NB4 (cell line): Measurements from ENCODE around the gene TRPC4AP.
A peak's percentile ranks its signal among the peaks of the same experiment; 100 is the strongest.
"Not testable (repeated sequence)": the region's sequence is repeated elsewhere in the genome, so short reads cannot be mapped to it uniquely, and the experiment has no call there.

Source experiments
- DNase-seq: peaks from one replicate; pipeline ENCODE4 v3.0.0; 2010; ENCODE audit warnings: low read depth
- H3K4me3 ChIP-seq: one replicate; pipeline ENCODE4 v1.5.1; 2011; ENCODE audit warnings: mild to moderate bottlenecking, low read depth, low read length, moderate library complexity
- MYC ChIP-seq: IDR thresholded peaks from 2 replicates; pipeline ENCODE4 v1.6.1; 2011; ENCODE audit warnings: low read depth, low read length
- POLR2A ChIP-seq: IDR thresholded peaks from 2 replicates; pipeline ENCODE4 v1.6.1; 2011; ENCODE audit warnings: mild to moderate bottlenecking; ENCODE audit not compliant: insufficient read length; ENCODE audit errors: extremely low read depth
- TF ChIP-seq, protein P1 (sequence below): IDR thresholded peaks from one replicate; pipeline ENCODE4 v1.5.1; 2012; ENCODE audit warnings: low read depth, low read length
- TF ChIP-seq, protein P2 (sequence below): IDR thresholded peaks from 2 replicates; pipeline ENCODE4 v1.6.1; 2011; ENCODE audit warnings: low read depth, low read length

TRPC4AP gene

DNA sequence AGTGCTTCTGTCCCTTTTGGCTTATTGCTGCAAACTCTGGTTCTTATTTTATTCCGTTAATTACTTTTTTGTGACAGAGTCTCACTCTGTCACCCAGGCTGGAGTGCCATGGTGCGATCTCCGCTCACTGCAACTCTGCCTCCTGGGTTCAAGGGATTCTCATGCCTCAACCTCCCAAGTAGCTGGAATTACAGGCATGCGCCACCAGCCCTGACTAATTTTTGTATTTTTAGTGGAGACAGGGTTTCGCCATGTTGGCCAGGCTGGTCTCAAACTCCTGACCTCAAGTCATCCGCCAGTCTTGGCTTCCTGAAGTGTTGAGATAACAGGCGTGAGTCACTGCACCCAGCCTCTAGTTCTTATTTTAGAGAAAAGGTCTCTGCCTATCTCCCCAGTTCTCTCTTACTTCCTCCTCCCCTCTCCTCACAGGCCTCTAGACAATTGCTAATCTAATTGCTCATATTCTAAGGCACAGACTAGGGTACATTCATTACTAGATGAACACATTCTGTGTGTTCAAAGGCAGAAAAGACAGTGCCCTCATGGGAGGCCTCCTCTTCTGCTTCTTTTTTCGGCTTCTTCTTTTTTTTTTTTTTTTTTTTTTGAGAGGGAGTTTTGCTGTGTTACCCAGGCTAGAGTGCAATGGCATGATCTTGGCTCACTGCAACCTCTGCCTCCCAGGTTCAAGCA, 27.6 kb upstream of the TRPC4AP start:
- H3K4me3 ChIP-seq = no peak overlapping the region
- DNase-seq = peak; percentile 94
- peak; percentile 16; the same call in 1 of the 2 replicates for TF ChIP-seq MYC
- no peak for TF ChIP-seq POLR2A

DNA sequence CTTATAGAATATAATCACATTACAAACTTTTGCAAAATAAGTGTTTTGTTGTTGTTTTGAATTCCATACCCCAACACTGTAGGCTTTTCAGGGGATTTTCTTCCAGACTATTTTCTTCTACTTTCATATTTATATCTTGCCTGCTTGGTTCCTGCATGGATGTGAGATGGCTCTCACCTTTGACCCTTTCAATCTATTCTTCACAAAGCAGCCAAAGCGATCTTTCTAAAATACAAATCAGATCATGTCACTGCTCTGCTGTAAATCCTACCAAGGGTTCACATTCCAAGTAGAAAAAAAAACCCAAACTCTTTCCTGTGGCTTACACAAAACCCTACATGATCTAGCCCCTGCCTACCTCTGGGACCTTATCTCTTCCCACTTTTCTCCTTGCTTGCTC, 25.0 kb upstream of the TRPC4AP start:
- TF ChIP-seq, protein P1, sequence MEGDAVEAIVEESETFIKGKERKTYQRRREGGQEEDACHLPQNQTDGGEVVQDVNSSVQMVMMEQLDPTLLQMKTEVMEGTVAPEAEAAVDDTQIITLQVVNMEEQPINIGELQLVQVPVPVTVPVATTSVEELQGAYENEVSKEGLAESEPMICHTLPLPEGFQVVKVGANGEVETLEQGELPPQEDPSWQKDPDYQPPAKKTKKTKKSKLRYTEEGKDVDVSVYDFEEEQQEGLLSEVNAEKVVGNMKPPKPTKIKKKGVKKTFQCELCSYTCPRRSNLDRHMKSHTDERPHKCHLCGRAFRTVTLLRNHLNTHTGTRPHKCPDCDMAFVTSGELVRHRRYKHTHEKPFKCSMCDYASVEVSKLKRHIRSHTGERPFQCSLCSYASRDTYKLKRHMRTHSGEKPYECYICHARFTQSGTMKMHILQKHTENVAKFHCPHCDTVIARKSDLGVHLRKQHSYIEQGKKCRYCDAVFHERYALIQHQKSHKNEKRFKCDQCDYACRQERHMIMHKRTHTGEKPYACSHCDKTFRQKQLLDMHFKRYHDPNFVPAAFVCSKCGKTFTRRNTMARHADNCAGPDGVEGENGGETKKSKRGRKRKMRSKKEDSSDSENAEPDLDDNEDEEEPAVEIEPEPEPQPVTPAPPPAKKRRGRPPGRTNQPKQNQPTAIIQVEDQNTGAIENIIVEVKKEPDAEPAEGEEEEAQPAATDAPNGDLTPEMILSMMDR = no peak
- TF ChIP-seq MYC (no peak), POLR2A (no peak)
- TF ChIP-seq, protein P2, sequence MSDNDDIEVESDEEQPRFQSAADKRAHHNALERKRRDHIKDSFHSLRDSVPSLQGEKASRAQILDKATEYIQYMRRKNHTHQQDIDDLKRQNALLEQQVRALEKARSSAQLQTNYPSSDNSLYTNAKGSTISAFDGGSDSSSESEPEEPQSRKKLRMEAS = no peak
- no peak overlapping the region for H3K4me3 ChIP-seq
- DNase-seq = no peak

DNA sequence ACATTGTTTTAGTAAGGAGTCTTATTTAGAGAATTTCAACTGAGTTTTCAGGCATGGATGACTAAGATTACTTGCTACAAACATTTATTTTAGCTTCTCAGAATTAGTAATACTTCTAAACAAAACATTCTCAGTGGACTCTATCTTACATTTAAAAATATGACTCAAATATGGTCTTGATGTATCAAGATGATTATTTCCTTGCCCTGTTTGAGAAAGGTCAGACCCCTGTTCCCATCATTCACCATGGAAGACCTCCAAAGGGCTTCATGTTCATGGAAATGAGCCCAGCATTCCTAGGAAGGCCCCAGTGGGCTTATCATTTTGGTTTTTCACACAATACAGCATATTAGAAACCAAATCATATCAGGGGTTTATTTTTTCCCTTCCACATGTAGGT, 24.6 kb upstream of the TRPC4AP start:
- no peak for DNase-seq
- no peak for TF ChIP-seq POLR2A
- TF ChIP-seq MYC = no peak
- TF ChIP-seq, protein P1 = no peak
- TF ChIP-seq, protein P2 = no peak
- no peak overlapping the region for H3K4me3 ChIP-seq

DNA sequence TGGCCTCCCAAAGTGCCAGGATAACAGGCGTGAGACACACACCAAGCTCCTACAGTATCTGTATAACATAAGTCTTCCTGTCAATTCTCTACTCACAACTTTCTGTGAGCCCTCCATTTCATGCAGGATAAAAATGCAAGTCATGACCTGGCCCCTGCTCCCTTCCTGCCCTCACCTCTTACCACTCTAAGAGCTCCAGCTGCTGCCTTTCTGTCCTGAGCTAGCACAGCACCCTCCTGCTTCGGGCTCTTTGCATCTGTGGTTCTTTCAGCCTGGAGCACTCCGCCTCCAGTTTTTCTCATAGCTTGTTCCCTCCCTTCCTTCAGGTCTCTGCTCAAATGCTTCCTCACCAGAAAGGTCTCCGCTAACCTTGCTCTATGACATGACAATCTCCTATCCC, 23.7 kb upstream of the TRPC4AP start:
- no peak overlapping the region for H3K4me3 ChIP-seq
- TF ChIP-seq, protein P2 = no peak
- TF ChIP-seq POLR2A = no peak
- no peak for TF ChIP-seq MYC
- TF ChIP-seq, protein P1 = no peak
- DNase-seq = no peak

DNA sequence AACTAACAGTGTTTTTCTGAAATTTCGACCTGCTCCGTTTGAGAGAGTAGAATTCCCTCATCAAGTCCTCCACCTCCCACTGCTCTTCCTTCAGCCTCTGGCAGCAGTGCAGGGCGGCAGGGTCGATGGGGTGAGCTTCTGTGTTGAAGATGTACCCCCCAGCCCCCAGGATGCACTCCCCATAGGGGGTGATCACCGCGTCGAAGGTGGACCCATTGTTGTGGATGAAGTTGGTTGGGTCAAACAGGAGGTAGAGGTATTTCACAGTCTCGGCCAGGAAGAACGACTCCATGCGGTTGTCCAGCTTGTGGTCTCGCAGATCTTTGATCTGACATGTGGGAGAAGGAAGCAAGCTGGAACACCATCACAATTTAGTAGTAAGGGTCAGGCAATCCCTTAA, 23.0 kb upstream of the TRPC4AP start:
- no peak for TF ChIP-seq MYC
- TF ChIP-seq, protein P2 = no peak
- TF ChIP-seq, protein P1 = no peak
- no peak for TF ChIP-seq POLR2A
- no peak overlapping the region for H3K4me3 ChIP-seq
- DNase-seq = no peak

DNA sequence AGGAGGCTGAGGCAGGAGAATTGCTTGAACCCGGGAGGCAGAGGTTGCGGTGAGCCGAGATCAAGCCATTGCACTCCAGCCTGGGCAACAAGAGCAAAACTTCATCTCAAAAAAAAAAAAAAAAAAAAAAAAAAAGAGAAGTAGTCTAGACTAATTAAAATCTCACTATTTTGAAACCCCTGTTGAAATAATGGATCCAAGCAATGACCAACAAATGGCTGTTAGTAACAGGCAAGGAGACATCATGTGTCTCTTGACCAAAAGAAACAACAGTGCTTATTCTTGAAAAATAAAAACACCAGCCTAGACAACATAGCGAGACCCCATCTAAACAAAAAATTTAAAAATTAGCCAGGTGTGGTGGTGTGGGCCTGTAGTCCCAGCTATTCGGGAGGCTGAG, 19.7 kb upstream of the TRPC4AP start:
- not testable (repeated sequence) for H3K4me3 ChIP-seq
- DNase-seq = peak; percentile 51
